LoVo (cell line): ENCODE measurements around the gene ELF1.
"Not testable (repeated sequence)": the region's sequence is repeated elsewhere in the genome, so short reads cannot be mapped to it uniquely, and the experiment has no call there.

ENCODE experiments used
- DNase-seq: peaks from one replicate; pipeline ENCODE4 v3.0.0-alpha.2; 2016; ENCODE audit warnings: low spot score

ELF1 gene

GRCh38 chr13:40933508-40934204 lies 85.5 kb downstream of the ELF1 start:
- no peak for DNase-seq

GRCh38 chr13:40932252-40932651 lies 86.9 kb downstream of the ELF1 start:
- DNase-seq: no peak

- no peak for DNase-seq
Observed at GRCh38 chr13:40931719-40932118, 87.4 kb downstream of the ELF1 start.

- not testable (repeated sequence) for DNase-seq
Observed at GRCh38 chr13:40929883-40930282, 89.2 kb downstream of the ELF1 start.

GRCh38 chr13:40928980-40929379 lies 90.1 kb downstream of the ELF1 start:
- no peak for DNase-seq

- DNase-seq: no peak
Observed at GRCh38 chr13:40927929-40928328, 91.2 kb downstream of the ELF1 start.

GRCh38 chr13:40923867-40924266 lies 95.2 kb downstream of the ELF1 start:
- no peak for DNase-seq

- DNase-seq: no peak
Observed at GRCh38 chr13:40922437-40923040, 96.6 kb downstream of the ELF1 start.

- no peak for DNase-seq
Observed at GRCh38 chr13:40920826-40921225, 98.3 kb downstream of the ELF1 start.

GRCh38 chr13:40919901-40920300 lies 99.2 kb downstream of the ELF1 start:
- not testable (repeated sequence) for DNase-seq

- DNase-seq: no peak
Observed at GRCh38 chr13:40916207-40916998, 102.7 kb downstream of the ELF1 start.

GRCh38 chr13:40914863-40915262 lies 104.3 kb downstream of the ELF1 start:
- not testable (repeated sequence) for DNase-seq

- no peak for DNase-seq
Observed at GRCh38 chr13:40911341-40911740, 107.8 kb downstream of the ELF1 start.

GRCh38 chr13:40910324-40911050 lies 108.6 kb downstream of the ELF1 start:
- DNase-seq: no peak

- not testable (repeated sequence) for DNase-seq
Observed at GRCh38 chr13:40909541-40910200, 109.4 kb downstream of the ELF1 start.

GRCh38 chr13:40908546-40908945 lies 110.6 kb downstream of the ELF1 start:
- DNase-seq: no peak

GRCh38 chr13:40901032-40901431 lies 118.1 kb downstream of the ELF1 start:
- DNase-seq: not testable (repeated sequence)

GRCh38 chr13:40900568-40900967 lies 118.5 kb downstream of the ELF1 start:
- DNase-seq: not testable (repeated sequence)

- DNase-seq: no peak
Observed at GRCh38 chr13:40897053-40897452, 122.1 kb downstream of the ELF1 start.

GRCh38 chr13:40895227-40896184 lies 123.6 kb downstream of the ELF1 start:
- DNase-seq: peak; percentile 8

GRCh38 chr13:40893573-40893972 lies 125.5 kb downstream of the ELF1 start:
- not testable (repeated sequence) for DNase-seq
